Heart left ventricle (tissue), 16 donors: Measurements from ENCODE around the gene TNFAIP1. TPM values are rescaled to one million over a fixed set of nuclear protein-coding genes. Genes with fewer than 3 reads are reported as not detected.

ENCODE experiments used
- ATAC-seq, 4 donors: fragments of 200-7000 bp; cut with Tn5 transposase; one replicate each; pipeline ENCODE4 v1.9.1; 2020 to 2022; ENCODE audit warnings: moderate library complexity in 4 of 4, mild to moderate bottlenecking in 3 of 4, moderate number of reproducible peaks in 1 of 4
- DNase-seq, 5 donors: peaks; one replicate each; pipeline ENCODE4 v3.0.0-alpha.2; 2020
- H3K27ac ChIP-seq, 12 donors: fragments of 200-600 bp; sonication (generic) in 4 of 12; one replicate each; pipeline versions ENCODE4 v1.5.0 to v1.8.0; 2016 to 2022; ENCODE audit warnings: mild to moderate bottlenecking in 2 of 12
- H3K27me3 ChIP-seq, 9 donors: fragments of 200-600 bp; sonication (generic) in 2 of 9; one replicate each; pipeline versions ENCODE4 v1.5.1 to v1.8.0; 2016 to 2022; ENCODE audit warnings: mild to moderate bottlenecking in 3 of 9
- H3K36me3 ChIP-seq, 9 donors: fragments of 200-600 bp; sonication (generic) in 2 of 9; one replicate each; pipeline versions ENCODE4 v1.5.0 to v1.8.0; 2018 to 2022; ENCODE audit warnings: mild to moderate bottlenecking in 2 of 9
- H3K4me1 ChIP-seq, 12 donors: fragments of 200-600 bp; sonication (generic) in 4 of 12; one replicate each; pipeline versions ENCODE4 v1.5.0 to v1.8.0; 2016 to 2022; ENCODE audit warnings: mild to moderate bottlenecking in 3 of 12
- H3K4me3 ChIP-seq, 12 donors: fragments of 200-600 bp; sonication (generic) in 4 of 12; one replicate each; pipeline versions ENCODE4 v1.5.0 to v1.8.0; 2017 to 2022; ENCODE audit warnings: mild to moderate bottlenecking in 9 of 12, moderate library complexity in 4 of 12
- H3K9me3 ChIP-seq, 12 donors: fragments of 200-600 bp; sonication (generic) in 4 of 12; one replicate each; pipeline versions ENCODE4 v1.5.0 to v1.8.0; 2016 to 2022; ENCODE audit warnings: mild to moderate bottlenecking in 1 of 12
- POLR2A ChIP-seq, 2 donors: fragments of 450-650 bp; IDR thresholded peaks; one replicate each; pipeline ENCODE4 v1.6.1; 2017; ENCODE audit warnings: antibody characterized with exemption in 2 of 2, mild to moderate bottlenecking in 2 of 2, moderate library complexity in 2 of 2
- WGBS, 4 donors: extraction: QIAGEN DNeasy Blood & Tissue Kit in 2 of 4; methylation state at CpG; one replicate each; pipeline versions ENCODE4 v1.1.5 to v1.1.7; 2013 to 2018; 5-methylcytosine and 5-hydroxymethylcytosine counted together
- intact Hi-C, 10 donors: fragments of 100-400 bp; cut with DNase I; formaldehyde crosslinking; loops; one replicate each; pipeline versions ENCODE4 v1.11.1 to v1.14.2; 2022
- polyA plus RNA-seq, 2 donors: library from polyadenylated mRNA; stranded (reverse); fragments of 200-250 nt; gene quantifications; one replicate each; pipeline ENCODE4 v1.2.3, GENCODE V29; 2013
- total RNA-seq, 9 donors: library from RNA; depleted of rRNA in 2 of 9; stranded (reverse); fragments of >200 nt in 2 of 9; fragmentation: NEBNext Ultra II Directional in 3 of 9; extraction: Animal tissue kit (Norgen Biotek cat#: 25700) in 3 of 9; gene quantifications; one replicate each; pipeline versions ENCODE4 v1.1.0 to v1.2.4, GENCODE V29; 2016 to 2023
- TF ChIP-seq, protein P1 (sequence below), 12 donors: fragments of 200-600 bp; sonication (generic) in 4 of 12; IDR thresholded peaks; one replicate each; pipeline versions ENCODE4 v1.5.0 to v1.8.0; 2018 to 2022; ENCODE audit warnings: antibody characterized with exemption in 12 of 12, mild to moderate bottlenecking in 5 of 12
- donor health status: ischemic (EF 13 %, LVEDD 7.1; RV severe dilation, severe dysfunction).
- donor health status: healthy with polysubstance abuse.
- donor health status: DM: no; HTN: yes; CAD: no.
- donor health status: DM: no; HTN: no; CAD: no.
- donor health status: ischemic (EF 25% LVEDD 6.9; RV normal size, moderate dysfunction).
- donor health status: ischemic (EF 25% LVEDD 5.7; RV mildly dilated, moderate dysfunction).
- donor health status: healthy.
- donor health status: DM: yes; HTN: yes; CAD: no.
- donor health status: ischemic (EF 35%, LVEDD 5.7; RV mildly dilated, moderate dysfunction).
- donor health status: nonischemic (EF 11% LVEDD 7.7; RV severe dilation, severe dysfunction).
- donor health status: DM: yes; HTN: yes; CAD: no.
- donor health status: PGD.
- donor health status: ischemic (EF 29% LVEDD 5.4; RV normal size, mild dysfunction).
- donor health status: nonischemic (EF 23%, LVEDD 6.1; RV moderate dilation, normal function).

TNFAIP1 gene
- total and polyA plus RNA-seq, 11 donors: 11.9 to 83.4 (median 47.8) TPM

DNA sequence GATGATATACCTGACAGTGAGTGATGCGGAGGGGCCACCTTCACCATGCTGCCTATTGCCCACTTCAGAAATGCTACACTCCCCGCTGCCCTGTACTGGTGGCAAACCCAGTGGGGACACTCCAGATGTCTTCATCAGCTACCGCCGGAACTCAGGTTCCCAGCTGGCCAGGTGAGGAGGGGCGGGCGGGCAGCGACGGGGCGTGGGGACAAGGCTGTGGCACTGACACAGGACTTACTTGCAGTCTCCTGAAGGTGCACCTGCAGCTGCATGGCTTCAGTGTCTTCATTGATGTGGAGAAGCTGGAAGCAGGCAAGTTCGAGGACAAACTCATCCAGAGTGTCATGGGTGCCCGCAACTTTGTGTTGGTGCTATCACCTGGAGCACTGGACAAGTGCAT lies 52.5 kb downstream of the TNFAIP1 start:
- TF ChIP-seq POLR2A (IDR thresholded peaks at IDR 0.05): no peak
- TF ChIP-seq, protein P1, sequence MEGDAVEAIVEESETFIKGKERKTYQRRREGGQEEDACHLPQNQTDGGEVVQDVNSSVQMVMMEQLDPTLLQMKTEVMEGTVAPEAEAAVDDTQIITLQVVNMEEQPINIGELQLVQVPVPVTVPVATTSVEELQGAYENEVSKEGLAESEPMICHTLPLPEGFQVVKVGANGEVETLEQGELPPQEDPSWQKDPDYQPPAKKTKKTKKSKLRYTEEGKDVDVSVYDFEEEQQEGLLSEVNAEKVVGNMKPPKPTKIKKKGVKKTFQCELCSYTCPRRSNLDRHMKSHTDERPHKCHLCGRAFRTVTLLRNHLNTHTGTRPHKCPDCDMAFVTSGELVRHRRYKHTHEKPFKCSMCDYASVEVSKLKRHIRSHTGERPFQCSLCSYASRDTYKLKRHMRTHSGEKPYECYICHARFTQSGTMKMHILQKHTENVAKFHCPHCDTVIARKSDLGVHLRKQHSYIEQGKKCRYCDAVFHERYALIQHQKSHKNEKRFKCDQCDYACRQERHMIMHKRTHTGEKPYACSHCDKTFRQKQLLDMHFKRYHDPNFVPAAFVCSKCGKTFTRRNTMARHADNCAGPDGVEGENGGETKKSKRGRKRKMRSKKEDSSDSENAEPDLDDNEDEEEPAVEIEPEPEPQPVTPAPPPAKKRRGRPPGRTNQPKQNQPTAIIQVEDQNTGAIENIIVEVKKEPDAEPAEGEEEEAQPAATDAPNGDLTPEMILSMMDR (IDR thresholded peaks at IDR 0.05): no peak
- Histone ChIP-seq H3K9me3 (no peaks in the 10 kb centered on the region), H3K4me3 (no peak overlapping the region), H3K4me1 (peaks cover 0 to 15% (median 3%) of the 10 kb centered on the region in 12 donors), H3K36me3 (peaks cover 0 to 66% (median 50%) of the 10 kb centered on the region in 9 donors), H3K27ac (no peak overlapping the region), H3K27me3 (no peaks in the 10 kb centered on the region)
- ATAC-seq (no peak), DNase-seq (no peak)
- WGBS, 4 donors: 96 to 98% (median 97%) methylated on average over 9 to 11 of the region's 11 CpGs
- intact Hi-C loops: no loop called here

DNA sequence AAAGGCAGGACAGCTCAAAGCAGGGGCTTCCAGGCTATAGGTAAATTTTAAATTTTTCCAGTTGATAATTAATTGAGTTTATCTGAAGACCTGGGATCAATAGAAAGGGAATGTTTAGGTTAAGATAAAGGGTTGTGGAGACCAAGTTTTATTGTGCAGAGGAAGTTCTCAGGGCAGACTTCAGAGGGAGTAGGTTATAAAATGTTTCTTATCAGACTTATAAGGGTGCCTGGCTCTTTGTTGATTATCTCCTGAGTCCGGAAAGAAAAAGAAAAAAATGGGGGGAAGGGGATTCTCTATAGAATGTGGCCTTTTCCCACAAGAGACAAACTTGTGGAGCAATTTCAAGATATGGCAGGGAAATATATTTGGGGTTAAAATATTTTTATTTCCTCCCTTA lies 54.6 kb downstream of the TNFAIP1 start:
- 82 to 92% (median 88%) methylated on average over 1 of the region's 1 CpG for WGBS, 4 donors
- no peak for DNase-seq
- peaks cover 0 to 81% (median 61%) of the 10 kb centered on the region in 9 donors for H3K36me3 ChIP-seq
- H3K4me3 ChIP-seq: no peak overlapping the region
- H3K9me3 ChIP-seq: no peaks in the 10 kb centered on the region
- intact Hi-C loops: no loop called here
- peaks cover 0 to 6% (median 0%) of the 10 kb centered on the region in 12 donors for H3K4me1 ChIP-seq
- H3K27me3 ChIP-seq: no peaks in the 10 kb centered on the region
- no peak overlapping the region for H3K27ac ChIP-seq
- TF ChIP-seq, protein P1 (IDR thresholded peaks at IDR 0.05): no peak
- TF ChIP-seq POLR2A (IDR thresholded peaks at IDR 0.05): no peak
- no peak for ATAC-seq

DNA sequence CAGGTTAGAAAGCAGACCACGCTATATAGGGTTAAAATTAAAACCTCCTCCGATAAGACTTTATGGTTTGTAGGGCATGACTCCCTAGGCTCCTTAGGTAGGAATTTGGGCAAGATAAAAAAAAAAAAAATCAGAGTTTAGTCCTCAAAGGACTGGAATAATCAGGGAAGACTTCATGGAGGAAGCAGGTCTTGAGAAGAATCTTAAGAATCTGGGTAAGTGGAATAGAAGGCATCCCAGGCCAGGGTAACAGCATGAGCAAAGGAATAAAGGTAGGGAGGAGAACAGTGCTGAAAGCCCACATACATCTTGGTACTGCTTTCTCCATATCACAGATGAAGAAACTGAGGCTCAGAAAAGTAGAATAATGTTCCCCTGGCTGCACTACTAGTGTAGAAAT lies 55.0 kb downstream of the TNFAIP1 start:
- Histone ChIP-seq H3K4me3 (no peak overlapping the region), H3K4me1 (peaks cover 0 to 2% (median 0%) of the 10 kb centered on the region in 12 donors), H3K27ac (no peak overlapping the region), H3K27me3 (no peaks in the 10 kb centered on the region), H3K36me3 (peaks cover 0 to 85% (median 65%) of the 10 kb centered on the region in 9 donors), H3K9me3 (no peaks in the 10 kb centered on the region)
- WGBS, 4 donors: 88 to 93% (median 92%) methylated on average over 2 of the region's 2 CpGs
- ATAC-seq: no peak
- DNase-seq: no peak
- intact Hi-C loops: no loop called here
- TF ChIP-seq, protein P1 (IDR thresholded peaks at IDR 0.05): no peak
- no peak for TF ChIP-seq POLR2A (IDR thresholded peaks at IDR 0.05)

DNA sequence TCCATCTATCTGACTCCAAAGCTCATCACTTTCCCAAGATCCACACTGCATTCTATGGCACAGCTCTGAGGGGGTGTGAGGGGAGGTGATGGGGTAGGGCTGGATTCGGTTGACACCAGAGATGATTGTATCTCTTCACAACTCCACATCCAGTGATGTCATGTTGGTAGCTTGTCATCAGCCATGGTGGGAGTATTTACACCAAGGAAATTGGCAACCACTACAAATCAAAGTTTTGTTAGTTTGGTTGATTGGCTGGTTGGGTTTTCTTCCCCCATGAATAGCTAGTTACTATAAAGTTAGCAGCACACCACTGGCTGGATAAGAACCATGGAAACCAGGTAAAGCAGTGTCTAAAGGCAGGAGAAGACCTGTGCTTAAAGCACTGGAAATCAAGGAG lies 55.4 kb downstream of the TNFAIP1 start:
- no peak for DNase-seq
- Histone ChIP-seq H3K27ac (no peak overlapping the region), H3K4me1 (no peaks in the 10 kb centered on the region), H3K27me3 (no peaks in the 10 kb centered on the region), H3K4me3 (no peak overlapping the region), H3K9me3 (no peaks in the 10 kb centered on the region), H3K36me3 (peaks cover 0 to 89% (median 69%) of the 10 kb centered on the region in 9 donors)
- 77 to 92% (median 86%) methylated on average over 1 of the region's 1 CpG for WGBS, 4 donors
- intact Hi-C loops: no loop called here
- no peak for TF ChIP-seq POLR2A (IDR thresholded peaks at IDR 0.05)
- TF ChIP-seq, protein P1 (IDR thresholded peaks at IDR 0.05): no peak
- no peak for ATAC-seq
